Pancreas (tissue), 10 donors: ENCODE measurements around the gene SLFN5. TPM values are rescaled to one million over a fixed set of nuclear protein-coding genes. Genes with fewer than 3 reads are reported as not detected.
A peak's percentile ranks its signal among the peaks of the same experiment; 100 is the strongest.

Experiments
- ATAC-seq, 4 donors: fragments of 200-7000 bp; cut with Tn5 transposase; one replicate each; pipeline versions ENCODE4 v1.8.0 to v1.9.1; 2020; ENCODE audit warnings: mild to moderate bottlenecking in 4 of 4, moderate library complexity in 4 of 4
- DNase-seq, 6 donors: peaks; one replicate each; pipeline ENCODE4 v3.0.0-alpha.2; 2020
- FAIRE-seq: peaks from 2 replicates; lab custom pipeline; 2012; peaks lifted over from hg19 to GRCh38; lab: Jason Lieb, UNC
- H3K27ac ChIP-seq, 4 donors: fragments of 200-600 bp; sonication (generic); 1 replicate in 3 of 4; 2 replicates in 1 of 4; pipeline versions ENCODE4 v1.5.0 to v1.8.0; 2020
- H3K27me3 ChIP-seq, 4 donors: fragments of 200-600 bp; one replicate each; pipeline ENCODE4 v1.8.0; 2021
- H3K36me3 ChIP-seq, 3 donors: fragments of 200-600 bp; sonication (generic) in 1 of 3; one replicate each; pipeline versions ENCODE4 v1.5.0 to v1.8.0; 2020 to 2021
- H3K4me1 ChIP-seq, 3 donors: fragments of 200-600 bp; one replicate each; pipeline ENCODE4 v1.8.0; 2021
- H3K4me3 ChIP-seq, 4 donors: fragments of 200-600 bp; sonication (generic) in 2 of 4; one replicate each; pipeline versions ENCODE4 v1.5.0 to v1.8.0; 2020 to 2021
- H3K9me3 ChIP-seq, 4 donors: fragments of 200-600 bp; one replicate each; pipeline ENCODE4 v1.8.0; 2021
- CTCF ChIP-seq, 4 donors: fragments of 200-600 bp; sonication (generic) in 3 of 4; IDR thresholded peaks; one replicate each; pipeline versions ENCODE4 v1.5.0 to v1.8.0; 2021; ENCODE audit warnings: antibody characterized with exemption in 4 of 4
- WGBS, 2 donors: extraction: QIAGEN DNeasy Blood & Tissue Kit; methylation state at CpG; one replicate each; pipeline ENCODE4 v1.1.7; 2013; 5-methylcytosine and 5-hydroxymethylcytosine counted together
- intact Hi-C, 3 donors: fragments of 100-400 bp; cut with DNase I; formaldehyde crosslinking; loops; one replicate each; pipeline versions ENCODE4 v1.11.1 to v1.14.2; 2022
- polyA plus RNA-seq, 2 donors: library from polyadenylated mRNA; stranded (reverse); fragments of 200-250 nt; gene quantifications; one replicate each; pipeline ENCODE4 v1.2.3, GENCODE V29; 2013
- total RNA-seq, 6 donors: library from RNA; stranded (reverse); fragmentation: NEBNext Ultra II Directional in 4 of 6; extraction: Animal tissue kit (Norgen Biotek cat#: 25700) in 4 of 6; gene quantifications; one replicate each; pipeline versions ENCODE4 v1.2.1 to v1.2.4, GENCODE V29; 2021 to 2023
- donor health status: healthy with polysubstance abuse.
- donor health status: DM: no; HTN: no; CAD: no; lungs with moderate emphysema.
- donor health status: DM: no; HTN: no; CAD: no.
- donor health status: control.
- donor health status: control.
- donor health status: Bipolar disorder and iron deficiency.
- donor health status: DM: yes; HTN: yes; CAD: no.
- donor health status: DM: no; HTN: no; CAD: no.
- donor health status: DM: no; HTN: no; CAD: no.
- donor health status: DM: yes; HTN: yes; CAD: no.

Gene SLFN5
- total and polyA plus RNA-seq, 8 donors = 1.9 to 18.8 (median 6.3) TPM

GRCh38 chr17:35213412-35213940, 29.4 kb upstream of the SLFN5 start:
- 62 to 75% methylated on average over 5 of the region's 5 CpGs for WGBS, 2 donors
- H3K27me3 ChIP-seq = no peaks in the 10 kb centered on the region
- no peak for DNase-seq

GRCh38 chr17:35214192-35214591, 28.7 kb upstream of the SLFN5 start:
- no peak overlapping the region for H3K27ac ChIP-seq
- 46 to 61% methylated on average over 3 of the region's 3 CpGs for WGBS, 2 donors
- intact Hi-C loops = loop anchor here in 1 of 3 donors (10.0 kb wide), 1 partner anchor 61 kb away; no protein-coding TSS in a partner anchor
- no peak for ATAC-seq
- no peak for FAIRE-seq
- no peaks in the 10 kb centered on the region for H3K27me3 ChIP-seq
- no peaks in the 10 kb centered on the region for H3K9me3 ChIP-seq
- DNase-seq = no peak
- H3K4me1 ChIP-seq = no peaks in the 10 kb centered on the region
- H3K4me3 ChIP-seq = no peak overlapping the region
- TF ChIP-seq CTCF (IDR thresholded peaks at IDR 0.05) = no peak
- no peaks in the 10 kb centered on the region for H3K36me3 ChIP-seq

More at GRCh38 chr17:35213412-35213940, 29.4 kb upstream of the SLFN5 start:
- intact Hi-C loops = loop anchor here in 1 of 3 donors (10.0 kb wide), 1 partner anchor 61 kb away; no protein-coding TSS in a partner anchor
- H3K4me1 ChIP-seq = no peaks in the 10 kb centered on the region
- no peak overlapping the region for H3K27ac ChIP-seq
- FAIRE-seq = no peak
- TF ChIP-seq CTCF (IDR thresholded peaks at IDR 0.05) = no peak
- no peaks in the 10 kb centered on the region for H3K9me3 ChIP-seq
- no peaks in the 10 kb centered on the region for H3K36me3 ChIP-seq
- no peak overlapping the region for H3K4me3 ChIP-seq
- ATAC-seq = no peak

GRCh38 chr17:35214631-35215273, 28.1 kb upstream of the SLFN5 start:
- Histone ChIP-seq H3K27ac (no peak overlapping the region), H3K27me3 (no peaks in the 10 kb centered on the region), H3K4me1 (no peaks in the 10 kb centered on the region), H3K36me3 (no peaks in the 10 kb centered on the region), H3K9me3 (no peaks in the 10 kb centered on the region), H3K4me3 (no peak overlapping the region)
- FAIRE-seq (no peak), ATAC-seq (no peak), DNase-seq (no peak)
- no peak for TF ChIP-seq CTCF (IDR thresholded peaks at IDR 0.05)
- intact Hi-C loops = loop anchor here in 1 of 3 donors (10.0 kb wide), 1 partner anchor 60 kb away; no protein-coding TSS in a partner anchor
- WGBS, 2 donors = 40 to 42% methylated on average over 5 of the region's 5 CpGs

GRCh38 chr17:35217107-35217506, 25.8 kb upstream of the SLFN5 start:
- no peak for FAIRE-seq
- Histone ChIP-seq H3K9me3 (no peaks in the 10 kb centered on the region), H3K4me3 (no peak overlapping the region), H3K27me3 (no peaks in the 10 kb centered on the region), H3K4me1 (no peaks in the 10 kb centered on the region), H3K36me3 (no peaks in the 10 kb centered on the region), H3K27ac (no peak overlapping the region)
- TF ChIP-seq CTCF (IDR thresholded peaks at IDR 0.05) = no peak
- intact Hi-C loops = loop anchor here in 1 of 3 donors (10.0 kb wide), 1 partner anchor 58 kb away; no protein-coding TSS in a partner anchor
- WGBS, 2 donors = 57 to 61% methylated on average over 5 of the region's 5 CpGs
- ATAC-seq = no peak
- no peak for DNase-seq

- Histone ChIP-seq H3K27ac (no peak overlapping the region), H3K4me3 (no peak overlapping the region), H3K4me1 (no peaks in the 10 kb centered on the region), H3K27me3 (no peaks in the 10 kb centered on the region), H3K36me3 (no peaks in the 10 kb centered on the region), H3K9me3 (no peaks in the 10 kb centered on the region)
- WGBS, 2 donors = 62 to 78% methylated on average over 2 of the region's 2 CpGs
- no peak for FAIRE-seq
- DNase-seq = no peak
- no peak for TF ChIP-seq CTCF (IDR thresholded peaks at IDR 0.05)
- intact Hi-C loops = loop anchor here in 1 of 3 donors (10.0 kb wide), 1 partner anchor 56 kb away; no protein-coding TSS in a partner anchor
- peak in 2 of 4 donors; percentile 19 to 53 for ATAC-seq
Observed at GRCh38 chr17:35218915-35219314, 24.0 kb upstream of the SLFN5 start.
